GM18858 (cell line): ENCODE results near the gene AGPAT4.

Experiments used
- ATAC-seq: cut with Tn5 transposase; IDR thresholded peaks from one replicate; pipeline ENCODE4 v1.9.1; 2021; ENCODE audit not compliant: unreplicated experiment

Gene AGPAT4

DNA sequence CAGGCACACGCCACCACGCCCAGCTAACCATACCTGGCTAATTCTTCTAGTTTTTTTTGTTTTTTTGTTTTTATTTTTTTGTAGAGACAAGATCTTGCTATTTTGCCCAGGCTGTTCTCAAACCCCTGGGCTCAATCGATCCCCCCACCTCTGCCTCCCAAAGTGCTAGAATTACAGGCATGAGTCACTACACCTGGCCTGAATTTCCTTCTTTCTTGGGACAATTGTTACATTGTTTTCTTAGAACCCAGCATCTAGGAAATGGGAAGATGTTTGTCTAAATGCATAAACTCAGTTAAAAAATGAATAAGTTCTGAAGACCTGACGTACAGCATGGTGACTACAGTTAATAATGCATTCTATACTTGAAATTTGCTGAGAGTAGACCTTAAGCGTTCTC is 10.8 kb upstream of the AGPAT4 start:
- ATAC-seq: no peak

DNA sequence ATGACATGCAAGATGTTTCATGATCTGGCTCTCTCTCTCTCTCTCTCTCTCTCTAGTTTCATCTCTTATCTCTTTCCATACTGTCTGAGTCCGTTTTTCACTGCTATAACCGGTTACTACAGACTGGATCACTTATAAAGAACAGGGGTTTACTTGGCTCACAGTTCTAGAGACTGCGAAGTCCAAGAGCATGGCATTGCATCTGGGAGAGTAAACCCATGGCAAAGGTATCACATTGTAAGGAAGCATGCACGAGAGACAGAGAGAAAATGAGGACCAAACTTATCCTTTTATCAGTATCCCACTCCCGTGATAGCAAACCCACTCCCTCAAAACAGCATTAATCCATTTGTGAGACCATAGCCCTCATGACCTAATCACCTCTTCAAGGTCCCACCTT is 7.2 kb upstream of the AGPAT4 start:
- no peak for ATAC-seq

DNA sequence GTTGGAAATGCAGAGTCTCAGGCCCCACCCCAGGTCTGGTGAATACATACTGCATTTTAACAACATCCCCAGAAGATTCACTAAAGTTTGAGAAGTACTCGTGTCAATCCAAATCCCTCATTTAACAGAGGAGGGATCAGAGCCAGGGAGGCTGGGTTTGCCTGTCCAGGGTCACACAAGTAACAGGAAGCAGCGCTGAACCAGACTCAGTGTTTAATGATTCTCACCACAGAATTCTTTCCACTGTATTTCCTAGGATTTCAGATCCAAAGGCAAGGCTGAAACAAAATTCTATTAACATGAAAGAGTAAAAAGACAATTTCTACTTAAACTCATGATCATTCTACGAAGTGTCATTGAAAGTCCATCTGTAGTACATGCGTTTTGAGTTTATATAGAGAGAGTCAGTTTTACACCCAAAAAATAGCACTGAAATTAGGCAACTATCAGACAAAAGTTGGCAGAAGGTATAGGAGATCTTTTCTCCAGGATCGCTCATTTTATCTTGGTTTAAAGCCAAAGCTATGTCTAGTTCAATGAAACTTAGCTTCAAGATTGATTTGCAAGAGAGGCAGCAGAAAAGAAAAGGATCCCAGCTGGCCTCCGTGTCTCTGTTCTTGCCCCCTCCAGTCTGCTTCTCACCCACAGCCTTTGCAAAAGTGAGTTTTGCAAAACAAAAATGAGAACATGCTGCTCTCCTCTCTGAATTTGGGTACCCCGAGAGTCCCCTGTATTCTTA is 6.0 kb upstream of the AGPAT4 start:
- ATAC-seq: no peak

DNA sequence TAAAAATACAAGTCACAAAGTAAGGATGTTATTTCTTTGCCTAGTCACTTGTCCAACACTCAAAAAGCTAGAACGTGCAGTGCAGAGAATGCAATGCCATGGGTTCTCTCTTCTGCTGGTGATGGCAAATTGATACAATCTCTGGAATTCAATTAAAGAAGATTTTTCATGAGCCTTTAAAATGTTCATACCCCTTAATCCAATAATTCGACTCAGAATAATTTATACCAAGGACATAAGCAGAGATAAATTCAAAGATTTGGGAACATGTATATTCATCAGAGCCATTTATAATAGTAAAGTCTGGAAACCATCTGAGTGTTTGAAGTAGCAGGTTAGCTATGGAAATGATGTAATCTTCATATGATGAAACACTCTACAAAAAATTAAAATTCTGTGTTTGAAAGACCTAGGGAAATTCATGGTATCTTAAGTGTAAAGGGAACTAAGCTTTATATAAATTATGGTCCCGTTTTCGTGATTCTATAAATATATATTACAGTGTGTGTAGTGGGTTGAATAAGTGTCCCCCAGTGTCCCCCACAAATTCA is 2.8 kb upstream of the AGPAT4 start:
- ATAC-seq: no peak

DNA sequence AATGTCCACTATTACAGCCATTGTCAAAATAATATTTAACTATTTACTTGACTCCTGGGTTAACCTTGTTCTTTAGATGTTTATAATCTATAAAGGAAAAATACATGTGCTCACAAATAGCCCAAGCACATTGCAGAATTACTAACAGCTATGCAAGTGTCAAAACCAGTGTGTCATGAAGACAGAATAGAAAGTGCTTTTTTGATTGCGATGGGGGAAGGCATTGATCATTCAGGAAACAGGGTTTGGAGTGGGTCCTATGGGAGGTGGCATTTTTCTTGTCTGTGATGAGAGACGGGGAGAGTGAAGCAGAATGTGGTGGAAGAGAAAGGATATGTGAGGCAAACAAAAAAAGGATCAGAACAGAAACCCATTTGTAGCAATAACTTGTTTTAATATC is 1.0 kb upstream of the AGPAT4 start:
- no peak for ATAC-seq

DNA sequence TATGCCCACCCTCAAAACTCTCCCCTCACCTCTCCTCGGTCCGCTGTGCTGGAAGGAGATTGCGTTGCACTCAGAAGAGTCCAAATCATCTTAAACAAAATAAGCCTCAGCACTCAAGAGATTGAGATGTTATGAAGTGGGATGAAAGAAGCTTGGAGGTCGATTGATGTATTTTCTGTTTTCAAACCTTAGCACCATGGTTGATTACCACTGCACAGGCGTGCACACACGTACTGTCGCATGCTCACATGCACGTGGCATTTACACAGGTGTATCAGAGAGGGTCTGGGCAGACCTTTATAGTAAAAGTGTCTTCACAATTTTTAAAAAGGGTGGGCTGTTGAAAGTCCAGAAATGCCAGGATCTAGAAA is 612 bp upstream of the AGPAT4 start:
- ATAC-seq: no peak

DNA sequence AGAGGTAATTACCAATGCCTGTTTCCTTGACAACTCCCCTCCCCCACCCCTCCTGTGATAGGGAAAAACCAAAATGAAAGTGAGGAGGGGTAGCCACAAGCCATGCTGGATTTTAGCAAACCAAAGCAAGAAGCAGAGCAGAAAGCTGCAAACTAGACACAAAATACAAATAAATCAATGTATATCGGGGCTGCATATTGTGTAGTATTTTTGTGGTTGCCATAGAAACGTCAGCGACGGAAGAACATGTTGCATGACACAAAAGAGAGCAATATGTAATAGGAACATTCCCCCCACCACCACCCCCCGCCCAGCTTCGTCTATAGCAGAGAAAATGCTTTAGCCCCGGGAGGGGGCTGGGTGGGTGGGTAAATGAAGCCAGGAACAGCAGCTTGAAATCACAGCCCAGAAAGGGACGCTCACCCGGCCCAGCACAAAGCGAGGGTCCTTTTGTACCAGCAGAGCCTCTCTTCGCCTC is 548 bp downstream of the AGPAT4 start:
- no peak for ATAC-seq

DNA sequence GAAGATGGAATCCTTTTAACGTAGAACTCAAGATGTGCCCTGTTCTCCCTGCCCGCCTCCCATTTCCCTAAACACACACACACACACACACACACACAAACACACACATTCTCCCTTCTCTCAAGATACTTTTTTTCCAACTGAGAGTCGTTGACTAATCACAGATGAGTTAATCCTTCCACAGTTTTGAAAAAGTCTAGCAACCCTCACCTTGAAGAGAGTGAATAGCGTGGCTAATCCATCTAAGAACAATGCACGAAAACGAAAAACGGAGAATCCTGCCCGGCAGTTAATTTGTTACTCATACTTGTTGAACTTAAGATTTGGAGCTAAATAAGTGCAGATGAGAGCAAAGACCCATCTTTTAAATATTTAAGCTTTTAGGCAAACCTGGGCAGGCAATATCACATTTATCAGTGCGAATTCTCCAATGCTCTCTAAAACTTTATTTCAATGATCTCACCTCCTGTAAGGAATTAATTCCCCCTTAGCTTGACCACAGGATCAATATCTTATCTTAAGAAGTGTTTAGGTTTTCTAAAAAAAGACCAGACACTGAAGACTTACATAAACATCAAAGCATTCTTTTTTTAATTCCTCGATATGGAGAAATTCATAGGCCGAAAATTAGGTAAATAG is 1.1 kb downstream of the AGPAT4 start:
- no peak for ATAC-seq

DNA sequence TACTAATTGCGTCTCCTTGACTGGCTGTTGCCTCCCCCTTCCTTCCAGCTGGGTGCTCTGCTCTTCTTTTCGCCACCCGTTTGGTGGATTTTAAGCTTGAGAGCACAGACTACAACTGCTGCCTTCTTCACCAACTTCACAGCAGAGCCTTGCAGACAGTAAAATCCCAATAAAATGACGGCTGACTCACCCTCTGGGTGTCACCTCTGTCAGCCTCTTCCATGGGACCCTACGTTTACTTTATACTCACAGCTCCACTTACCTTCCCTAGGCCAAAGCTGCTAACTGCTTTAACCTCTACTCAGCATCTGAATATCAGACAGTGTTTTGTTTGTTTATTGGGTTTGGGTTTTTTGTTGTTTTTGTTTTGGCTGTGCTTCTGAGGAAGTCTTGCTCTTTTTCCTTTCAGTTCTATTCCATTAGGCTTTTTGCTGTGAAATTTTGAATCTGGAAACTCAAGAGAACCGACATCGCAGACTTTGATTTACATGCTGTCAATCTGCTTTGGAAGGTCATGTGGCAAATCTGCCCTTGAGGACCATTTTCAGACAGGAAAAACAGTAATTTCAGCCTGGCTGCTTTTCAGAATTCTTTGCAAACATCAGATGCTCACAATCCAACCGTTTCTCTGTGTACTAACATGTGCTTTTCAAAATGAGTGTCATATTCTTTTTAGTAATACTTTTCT is 2.4 kb downstream of the AGPAT4 start:
- no peak for ATAC-seq

DNA sequence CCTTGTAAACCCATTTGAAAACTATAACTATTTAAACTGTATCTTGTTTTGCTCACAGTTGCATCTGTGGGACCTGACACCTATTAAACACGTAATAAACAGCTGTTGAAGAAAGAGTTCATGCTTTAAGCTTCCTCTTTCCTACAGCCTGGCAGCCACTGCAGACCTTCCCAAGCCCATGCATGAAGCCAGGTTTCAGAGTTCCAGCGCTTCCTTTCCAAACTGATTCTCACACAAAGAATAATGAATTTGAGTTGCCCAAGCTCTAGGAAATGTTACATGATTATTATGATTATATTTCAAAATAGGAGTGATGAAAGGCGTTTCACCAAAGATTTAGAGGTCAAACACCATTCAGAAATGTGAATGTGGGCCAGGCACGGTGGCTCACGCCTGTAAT is 3.7 kb downstream of the AGPAT4 start:
- ATAC-seq: no peak

DNA sequence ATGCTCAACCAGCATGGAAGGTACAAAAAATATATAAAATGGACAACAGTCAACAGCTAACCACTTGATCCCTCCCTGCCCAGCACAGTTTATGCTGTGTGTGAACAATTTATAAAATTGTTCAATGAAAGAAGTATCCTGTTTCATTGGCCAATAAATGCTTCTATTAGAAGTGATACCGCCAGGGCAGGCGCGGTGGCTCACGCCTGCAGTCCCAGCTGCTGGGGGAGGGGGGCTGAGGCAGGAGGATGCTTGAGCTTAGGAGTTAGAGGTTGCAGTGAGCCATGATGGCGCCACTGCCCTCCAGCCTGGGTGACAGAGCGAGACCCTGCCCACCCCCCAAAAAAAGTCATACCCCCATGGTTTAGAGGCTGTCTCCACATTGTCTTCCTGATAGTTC is 4.6 kb downstream of the AGPAT4 start:
- ATAC-seq: no peak

DNA sequence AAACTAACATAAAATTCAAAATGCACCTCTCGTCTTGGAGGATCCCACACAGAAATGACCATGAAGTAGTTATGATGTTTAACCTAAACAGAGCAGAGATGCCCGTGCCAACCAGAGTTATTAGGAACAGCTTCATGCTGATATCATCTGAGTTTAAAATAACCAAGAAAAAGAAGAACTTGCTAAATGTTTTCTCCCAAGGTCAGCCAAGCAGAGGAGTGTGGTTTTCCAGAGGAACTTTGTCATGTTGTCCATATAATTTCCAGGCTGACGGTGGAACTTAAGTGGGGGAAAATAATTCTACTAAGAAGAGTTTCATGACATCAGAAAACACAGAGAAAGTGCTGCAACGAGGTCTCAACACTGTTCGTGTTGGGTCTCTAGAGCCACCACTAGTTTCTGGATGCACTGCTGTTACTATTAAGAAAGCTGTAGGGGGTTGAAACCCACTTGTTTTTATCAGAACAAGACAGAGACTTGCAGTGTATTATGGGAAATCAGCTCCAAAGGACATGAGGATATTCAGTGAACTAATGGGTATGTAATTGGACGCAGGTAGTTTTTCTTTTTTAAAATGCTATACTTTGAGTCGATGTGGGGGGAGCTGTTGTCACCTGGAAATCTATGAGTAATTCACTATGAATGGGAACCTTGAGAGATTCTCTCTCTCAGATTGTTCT is 5.2 kb downstream of the AGPAT4 start:
- no peak for ATAC-seq

DNA sequence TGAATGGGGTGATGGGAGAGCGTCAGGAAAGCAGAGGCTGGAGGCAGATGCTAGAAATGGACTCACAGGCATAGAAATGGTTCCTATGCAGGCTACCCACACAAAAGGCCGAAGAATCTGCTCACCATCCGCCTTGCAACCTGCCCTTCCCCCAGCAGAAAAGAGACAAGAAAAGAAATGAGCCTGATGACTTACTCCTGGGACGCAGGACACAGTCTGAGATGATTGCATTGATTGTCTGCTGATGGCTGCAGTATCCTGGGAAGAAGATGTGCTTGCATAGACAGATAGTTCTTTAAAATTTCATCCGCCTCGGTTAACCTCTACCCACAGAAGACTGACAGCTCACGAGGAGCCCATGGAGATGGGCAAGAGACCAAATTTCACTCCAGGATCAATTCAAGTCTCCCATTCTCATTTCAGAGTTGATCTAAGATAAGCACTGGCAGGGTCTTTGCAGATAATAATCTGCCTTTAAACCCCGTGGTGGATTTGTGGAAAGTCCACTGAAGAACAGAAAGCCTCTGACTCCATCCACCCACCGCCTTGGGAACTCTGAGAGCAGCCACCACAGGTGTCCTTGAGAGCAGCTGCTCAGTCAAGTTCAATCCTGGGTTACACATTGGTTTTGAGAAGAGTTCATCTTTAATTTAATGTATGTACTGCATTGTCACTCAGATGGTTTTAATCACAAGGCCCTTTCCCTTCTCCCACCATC is 7.2 kb downstream of the AGPAT4 start:
- ATAC-seq: no peak

DNA sequence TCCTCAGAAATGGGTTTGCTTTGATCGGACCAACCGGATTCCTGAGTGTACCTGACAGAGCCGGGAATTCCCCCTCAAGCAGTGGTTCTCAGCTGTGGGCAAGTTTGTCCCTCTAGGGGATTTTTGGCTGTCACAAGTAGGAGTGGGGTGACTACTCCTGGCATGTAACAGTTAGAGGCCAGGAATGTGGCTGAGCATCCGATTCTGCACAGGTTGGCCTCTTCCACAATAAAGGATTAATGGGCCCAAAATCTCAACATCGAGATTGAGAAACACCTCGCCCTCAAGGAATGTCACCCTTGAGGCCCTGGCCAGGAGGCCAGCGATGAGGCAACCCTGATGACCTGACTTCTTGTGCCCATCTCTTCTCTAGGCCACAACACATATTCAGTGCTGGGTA is 7.9 kb downstream of the AGPAT4 start:
- ATAC-seq: no peak

DNA sequence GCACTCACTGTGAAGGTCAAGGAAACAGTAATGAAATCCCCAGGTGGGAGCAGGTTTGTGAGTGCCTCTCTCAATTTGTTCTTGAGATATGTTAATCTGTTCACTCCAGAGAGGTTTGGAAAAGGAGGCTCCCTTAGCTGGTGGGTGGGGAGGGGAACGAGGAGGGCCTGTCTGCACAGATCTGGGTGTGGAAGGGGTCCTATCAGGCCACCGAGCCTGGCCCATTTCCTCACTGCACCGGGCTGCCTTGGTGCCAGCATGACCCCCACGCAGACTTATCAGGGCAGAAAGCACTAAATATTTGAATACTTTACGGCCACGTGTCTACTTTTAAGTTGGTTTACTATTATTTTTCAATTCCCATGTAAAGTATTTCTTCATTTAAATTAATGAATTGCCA is 8.3 kb downstream of the AGPAT4 start:
- ATAC-seq: no peak

DNA sequence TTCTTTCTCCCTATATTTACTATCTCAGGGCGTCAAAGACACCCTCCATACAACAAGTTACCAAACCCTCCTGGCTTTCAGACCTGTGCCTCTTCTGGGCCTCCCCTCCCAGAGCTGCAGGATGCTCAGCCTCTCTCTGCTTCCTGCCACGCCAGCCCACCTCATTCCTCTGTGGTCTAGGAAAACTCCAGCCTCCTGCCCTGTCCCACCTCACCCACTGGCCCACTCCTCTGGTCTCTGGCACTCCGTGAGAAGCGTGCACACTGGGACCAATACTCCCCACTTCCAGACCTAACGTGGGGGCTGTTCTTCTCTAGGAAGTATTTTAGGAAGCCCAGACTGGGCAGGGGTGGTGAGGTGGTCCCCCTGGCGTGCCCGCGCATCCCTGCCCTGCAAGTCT is 9.7 kb downstream of the AGPAT4 start:
- no peak for ATAC-seq

DNA sequence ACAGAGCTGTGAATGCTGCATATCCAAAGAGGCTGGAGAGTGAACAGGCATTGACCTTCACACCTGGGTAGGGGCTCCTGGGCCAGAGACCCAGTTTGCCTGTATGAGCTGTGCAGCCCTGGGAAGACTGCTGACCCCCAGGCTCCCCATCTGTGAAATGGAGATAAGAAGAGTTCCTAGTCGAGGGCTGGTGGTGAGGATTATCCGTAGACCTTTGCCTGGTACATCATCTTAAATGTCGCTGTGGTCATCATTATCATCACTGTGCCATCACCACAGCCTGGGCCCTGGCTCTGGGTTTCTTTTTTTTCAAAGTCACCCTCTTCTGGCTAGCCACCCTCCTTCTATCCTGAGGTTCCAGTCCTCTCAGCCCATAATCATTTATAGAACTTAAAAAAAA is 12.0 kb downstream of the AGPAT4 start:
- ATAC-seq: no peak

DNA sequence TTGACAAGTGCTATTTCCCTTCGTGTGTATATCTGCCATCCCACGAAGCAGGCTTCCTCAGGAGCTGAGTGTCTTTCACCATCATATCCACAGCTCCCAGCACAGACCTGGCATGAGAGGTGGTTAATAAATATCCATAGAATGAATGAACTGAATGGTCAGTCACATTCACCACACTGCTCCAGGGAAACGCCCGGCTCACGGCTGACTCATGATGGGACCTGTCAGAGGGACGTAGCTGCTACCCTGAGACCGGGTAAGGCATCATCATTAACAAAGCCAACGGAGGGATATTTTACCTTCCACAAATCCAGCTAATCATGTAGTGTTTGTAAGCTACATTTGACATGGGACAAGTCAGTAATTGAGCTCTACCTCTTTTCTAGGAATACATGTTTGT is 12.5 kb downstream of the AGPAT4 start:
- no peak for ATAC-seq

DNA sequence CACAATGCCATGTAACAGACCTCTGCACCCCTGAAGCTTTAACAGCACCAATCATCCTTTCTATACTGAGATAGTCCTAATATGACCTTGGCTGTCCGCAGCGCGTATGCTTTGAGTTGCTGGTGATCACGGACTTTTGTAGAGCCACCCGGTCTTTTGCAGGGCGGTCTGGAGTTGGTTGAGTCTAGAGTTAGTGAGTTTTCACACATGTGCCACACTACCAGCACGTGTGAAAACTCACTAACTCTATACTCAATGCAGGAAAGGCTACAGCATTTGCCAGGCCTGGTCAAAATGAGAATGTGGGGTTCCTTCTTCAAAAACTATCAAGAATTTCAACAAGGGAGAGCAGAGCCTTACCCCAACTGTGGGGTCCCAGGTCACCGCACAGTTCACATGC is 14.6 kb downstream of the AGPAT4 start:
- no peak for ATAC-seq

DNA sequence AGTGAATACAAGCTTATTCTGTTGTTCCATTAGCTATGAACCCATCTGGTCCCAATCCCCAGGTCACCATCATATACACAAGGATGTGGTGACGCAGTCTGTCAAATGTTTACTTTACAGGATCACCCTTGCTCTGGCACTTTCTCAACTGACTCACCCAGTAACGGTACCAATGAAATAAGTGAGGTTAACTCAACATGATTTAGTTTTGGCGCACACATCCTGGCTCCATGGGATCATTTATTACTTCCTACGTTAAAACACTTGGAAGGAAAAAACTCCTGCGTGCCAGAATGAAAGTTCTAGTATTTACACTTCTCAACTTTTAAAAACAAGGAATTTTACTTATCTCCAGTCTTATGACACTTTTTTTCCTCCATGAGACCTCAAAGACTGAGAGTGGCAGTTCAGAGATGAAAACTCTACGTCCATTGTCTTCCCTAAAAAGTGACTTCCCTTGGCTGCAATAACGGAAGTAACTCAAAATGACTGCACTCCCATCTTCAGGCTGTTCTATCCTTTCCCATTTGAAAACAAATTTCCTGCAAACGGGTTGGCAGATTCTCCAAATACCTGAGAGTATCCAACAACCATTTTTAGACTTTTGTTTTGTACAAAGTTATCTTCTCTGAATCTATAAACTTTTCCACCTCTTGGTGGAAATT is 15.9 kb downstream of the AGPAT4 start:
- no peak for ATAC-seq
